Mesenchymal stem cell (in vitro differentiated cells and primary cell): ENCODE data around the gene RABGAP1L.

Experiments
- DNase-seq: peaks from one replicate; pipeline ENCODE4 v3.0.0-alpha.2; 2013
- H2AFZ ChIP-seq: one replicate; pipeline ENCODE4 v1.6.1; 2013; ENCODE audit warnings: low read depth, mild to moderate bottlenecking, control low read depth, inconsistent platforms, low read length, moderate library complexity
- H2AK5ac ChIP-seq: 2 replicates; pipeline ENCODE4 v1.6.1; 2013; ENCODE audit warnings: low read length, moderate library complexity, mild to moderate bottlenecking, inconsistent platforms; ENCODE audit not compliant: severe bottlenecking
- H2BK120ac ChIP-seq: one replicate; pipeline ENCODE4 v1.6.1; 2013; ENCODE audit warnings: low read depth, mild to moderate bottlenecking, inconsistent platforms, low read length, moderate library complexity
- H2BK12ac ChIP-seq, 2 experiments: one replicate each; pipeline ENCODE4 v1.6.1; 2013; ENCODE audit warnings: inconsistent platforms in 2 of 2, low read length in 2 of 2, mild to moderate bottlenecking in 2 of 2, moderate library complexity in 2 of 2, control low read depth in 1 of 2
- H2BK15ac ChIP-seq: one replicate; pipeline ENCODE4 v1.6.1; 2013; ENCODE audit warnings: mild to moderate bottlenecking, low read depth, inconsistent platforms; ENCODE audit not compliant: poor library complexity, severe bottlenecking
- H2BK5ac ChIP-seq: 2 replicates; pipeline ENCODE4 v1.6.1; 2013; ENCODE audit warnings: low read depth, mild to moderate bottlenecking, low read length, control low read depth, inconsistent platforms; ENCODE audit not compliant: poor library complexity, severe bottlenecking
- H3K14ac ChIP-seq, 2 experiments: one replicate each; pipeline ENCODE4 v1.6.1; 2013; ENCODE audit warnings: inconsistent platforms in 2 of 2, low read length in 2 of 2, control low read depth in 1 of 2, mild to moderate bottlenecking in 1 of 2, moderate library complexity in 1 of 2
- H3K18ac ChIP-seq, 2 experiments: one replicate each; pipeline ENCODE4 v1.6.1; 2013; ENCODE audit warnings: inconsistent platforms in 2 of 2, low read length in 2 of 2, control low read depth in 1 of 2, low read depth in 1 of 2, mild to moderate bottlenecking in 1 of 2
- H3K23ac ChIP-seq, 2 experiments: one replicate each; pipeline ENCODE4 v1.6.1; 2013; ENCODE audit warnings: inconsistent platforms in 2 of 2, low read length in 2 of 2, mild to moderate bottlenecking in 2 of 2, moderate library complexity in 2 of 2, control low read depth in 1 of 2
- H3K27ac ChIP-seq: 2 replicates; pipeline ENCODE4 v1.5.1; 2013; ENCODE audit warnings: mild to moderate bottlenecking, moderate library complexity, low read length, control low read depth, inconsistent platforms; ENCODE audit not compliant: poor library complexity, severe bottlenecking
- H3K27me3 ChIP-seq, 2 experiments: 2 replicates each; pipeline versions ENCODE4 v1.6.1 to v1.7.0; 2013; ENCODE audit warnings: low read length in 2 of 2, mild to moderate bottlenecking in 2 of 2, moderate library complexity in 2 of 2, control low read depth in 1 of 2, inconsistent platforms in 1 of 2; ENCODE audit not compliant: control insufficient read depth in 1 of 2, insufficient read depth in 1 of 2
- H3K36me3 ChIP-seq, 2 experiments: 2 replicates each; pipeline versions ENCODE4 v1.6.1 to v1.7.0; 2013; ENCODE audit warnings: low read length in 2 of 2, control low read depth in 1 of 2, inconsistent platforms in 1 of 2, low read depth in 1 of 2, mild to moderate bottlenecking in 1 of 2; ENCODE audit not compliant: insufficient read depth in 2 of 2, control insufficient read depth in 1 of 2
- H3K4ac ChIP-seq, 2 experiments: one replicate each; pipeline ENCODE4 v1.6.1; 2013; ENCODE audit warnings: inconsistent platforms in 2 of 2, low read length in 2 of 2, mild to moderate bottlenecking in 2 of 2, moderate library complexity in 2 of 2, control low read depth in 1 of 2, low read depth in 1 of 2
- H3K4me1 ChIP-seq: 2 replicates; pipeline ENCODE4 v1.6.1; 2013; ENCODE audit warnings: low read depth, low read length, control low read depth; ENCODE audit not compliant: control insufficient read depth, insufficient read depth
- H3K4me2 ChIP-seq: 2 replicates; pipeline ENCODE4 v1.6.1; 2013; ENCODE audit warnings: low read length, mild to moderate bottlenecking, inconsistent platforms; ENCODE audit not compliant: poor library complexity, severe bottlenecking
- H3K4me3 ChIP-seq, 2 experiments: 2 replicates each; pipeline versions ENCODE4 v1.5.1 to v1.7.0; 2013; ENCODE audit warnings: low read length in 2 of 2, mild to moderate bottlenecking in 2 of 2, control low read depth in 1 of 2, low read depth in 1 of 2; ENCODE audit not compliant: insufficient read depth in 1 of 2
- H3K79me1 ChIP-seq: replicated peaks from 2 replicates; pipeline ENCODE4 v1.6.1; 2013; ENCODE audit warnings: mild to moderate bottlenecking, control low read depth, low read length, inconsistent platforms; ENCODE audit not compliant: poor library complexity, severe bottlenecking
- H3K9ac ChIP-seq: 2 replicates; pipeline ENCODE4 v1.7.0; 2013; ENCODE audit warnings: mild to moderate bottlenecking, low read length, moderate library complexity
- H3K9me3 ChIP-seq: 2 replicates; pipeline ENCODE4 v1.7.0; 2013; ENCODE audit warnings: mild to moderate bottlenecking, low read length; ENCODE audit not compliant: control insufficient read depth
- H4K8ac ChIP-seq: one replicate; pipeline ENCODE4 v1.6.1; 2013; ENCODE audit warnings: inconsistent platforms, mild to moderate bottlenecking, low read length, moderate library complexity
- H4K91ac ChIP-seq: one replicate; pipeline ENCODE4 v1.6.1; 2013; ENCODE audit warnings: mild to moderate bottlenecking, low read length, inconsistent platforms
- WGBS: methylation state at CpG from one replicate; pipeline ENCODE4 v1.1.7; 2013; ENCODE audit warnings: mixed read lengths; 5-methylcytosine and 5-hydroxymethylcytosine counted together

RABGAP1L gene

DNA sequence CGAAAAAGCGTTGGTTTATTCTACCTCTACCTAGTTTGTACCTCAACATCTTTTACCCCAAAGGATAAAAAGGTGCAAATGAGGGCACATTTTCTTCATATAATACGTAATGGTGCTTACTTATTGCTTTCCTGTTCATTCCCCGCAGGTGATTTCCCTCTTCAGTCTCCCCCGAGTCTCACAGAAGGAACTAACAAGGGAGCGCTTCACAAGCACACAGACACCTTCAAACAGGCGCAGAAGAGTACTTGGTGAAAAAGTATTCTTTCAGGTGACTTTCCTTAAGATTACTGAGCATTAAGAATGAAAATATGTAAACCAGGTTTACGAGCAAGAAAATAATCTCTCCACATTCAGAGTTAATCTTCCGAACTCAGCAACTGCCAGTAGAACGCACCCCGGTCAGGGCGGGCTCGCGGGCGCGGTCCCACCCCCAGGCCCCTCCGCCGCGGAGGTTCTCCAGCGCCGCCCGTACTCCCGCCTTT is 511 bp upstream of the RABGAP1L start:
- no peak overlapping the region for H2BK5ac ChIP-seq
- H3K4me3 ChIP-seq, result peak overlapping the region; percentile 98
- no peak overlapping the region for H4K8ac ChIP-seq
- H3K9ac ChIP-seq, result peak overlapping the region; percentile 83
- H2AFZ ChIP-seq, result peak overlapping the region; percentile 69
- H2BK120ac ChIP-seq, result no peak overlapping the region
- no peak overlapping the region for H4K91ac ChIP-seq
- no peak overlapping the region for H2AK5ac ChIP-seq
- peak overlapping the region; percentile 52 for H3K27ac ChIP-seq
- H3K4me1 ChIP-seq, result peaks cover 7% of the 10 kb centered on the region
- H3K9me3 ChIP-seq, result no peaks in the 10 kb centered on the region
- peaks cover 14% of the 10 kb centered on the region for H3K79me1 ChIP-seq
- peak overlapping the region; percentile 80 for H2BK15ac ChIP-seq
- no peaks in the 10 kb centered on the region for H3K27me3 ChIP-seq
- no peak overlapping the region for H3K14ac ChIP-seq
- no peak overlapping the region for H3K23ac ChIP-seq
- no peaks in the 10 kb centered on the region for H3K36me3 ChIP-seq
- peak overlapping the region; percentile 87 for H3K4me2 ChIP-seq
- no peak overlapping the region for H3K4ac ChIP-seq
- H2BK12ac ChIP-seq, result no peak overlapping the region
- 3% methylated on average over 18 of the region's 23 CpGs for WGBS
- H3K18ac ChIP-seq, result peak overlapping the region in 1 of 2 experiments; percentile 40
- DNase-seq, result no peak

DNA sequence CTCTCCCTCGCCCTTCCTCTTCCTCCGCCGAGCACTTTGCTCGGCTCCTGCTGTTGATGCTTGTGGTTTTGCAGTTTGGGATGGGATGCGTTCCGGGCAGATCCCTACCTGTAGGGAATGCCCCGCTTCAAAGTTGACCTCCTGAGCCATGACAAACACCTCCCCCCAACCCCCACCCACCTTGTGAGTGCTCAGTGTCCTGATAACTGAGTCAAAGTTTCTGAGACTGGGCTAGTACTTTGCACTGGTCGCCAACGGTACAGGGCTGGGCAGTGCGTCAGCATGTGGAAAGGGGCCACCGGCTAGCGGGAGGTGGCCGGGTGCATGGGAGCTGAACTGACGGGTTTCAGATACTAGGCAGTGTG is 771 bp downstream of the RABGAP1L start:
- H3K27ac ChIP-seq, result peak overlapping the region; percentile 2
- peaks cover 18% of the 10 kb centered on the region for H3K79me1 ChIP-seq
- no peak overlapping the region for H2BK12ac ChIP-seq
- peak overlapping the region; percentile 54 for H4K8ac ChIP-seq
- no peaks in the 10 kb centered on the region for H3K9me3 ChIP-seq
- 2% methylated on average over 10 of the region's 14 CpGs for WGBS
- H3K27me3 ChIP-seq, result no peaks in the 10 kb centered on the region
- no peak overlapping the region for H2BK120ac ChIP-seq
- H3K4me2 ChIP-seq, result peak overlapping the region; percentile 87
- H2AFZ ChIP-seq, result peak overlapping the region; percentile 16
- no peak overlapping the region for H2AK5ac ChIP-seq
- DNase-seq, result peak; percentile 59
- peak overlapping the region; percentile 93 to 98 for H3K18ac ChIP-seq
- peak overlapping the region; percentile 98 for H3K4me3 ChIP-seq
- peak overlapping the region in 1 of 2 experiments; percentile 57 for H3K14ac ChIP-seq
- H3K9ac ChIP-seq, result peak overlapping the region; percentile 90
- H2BK5ac ChIP-seq, result no peak overlapping the region
- peak overlapping the region in 1 of 2 experiments; percentile 93 for H3K4ac ChIP-seq
- peak overlapping the region in 1 of 2 experiments; percentile 54 for H3K23ac ChIP-seq
- peaks cover 0 to under 1% of the 10 kb centered on the region in 2 experiments for H3K36me3 ChIP-seq
- H3K4me1 ChIP-seq, result peaks cover 7% of the 10 kb centered on the region
- H2BK15ac ChIP-seq, result no peak overlapping the region
- H4K91ac ChIP-seq, result no peak overlapping the region

GRCh38 chr1:174160603-174161002 is 1.3 kb downstream of the RABGAP1L start:
- Histone ChIP-seq H4K8ac (no peak overlapping the region), H4K91ac (no peak overlapping the region), H3K4ac (no peak overlapping the region), H3K9ac (peak overlapping the region; percentile 90), H3K4me2 (peak overlapping the region; percentile 87), H2BK120ac (no peak overlapping the region), H3K4me3 (peak overlapping the region in 1 of 2 experiments; percentile 98), H3K18ac (no peak overlapping the region), H3K27ac (no peak overlapping the region), H3K27me3 (no peaks in the 10 kb centered on the region), H2AK5ac (no peak overlapping the region), H3K23ac (no peak overlapping the region), H2BK5ac (no peak overlapping the region), H3K36me3 (peaks cover 0 to 5% of the 10 kb centered on the region in 2 experiments), H2AFZ (no peak overlapping the region), H3K4me1 (peaks cover 7% of the 10 kb centered on the region), H3K9me3 (no peaks in the 10 kb centered on the region), H3K79me1 (peaks cover 21% of the 10 kb centered on the region), H2BK12ac (no peak overlapping the region), H2BK15ac (no peak overlapping the region), H3K14ac (no peak overlapping the region)
- WGBS, result 87% methylated on average over 4 of the region's 5 CpGs
- DNase-seq, result no peak

DNA sequence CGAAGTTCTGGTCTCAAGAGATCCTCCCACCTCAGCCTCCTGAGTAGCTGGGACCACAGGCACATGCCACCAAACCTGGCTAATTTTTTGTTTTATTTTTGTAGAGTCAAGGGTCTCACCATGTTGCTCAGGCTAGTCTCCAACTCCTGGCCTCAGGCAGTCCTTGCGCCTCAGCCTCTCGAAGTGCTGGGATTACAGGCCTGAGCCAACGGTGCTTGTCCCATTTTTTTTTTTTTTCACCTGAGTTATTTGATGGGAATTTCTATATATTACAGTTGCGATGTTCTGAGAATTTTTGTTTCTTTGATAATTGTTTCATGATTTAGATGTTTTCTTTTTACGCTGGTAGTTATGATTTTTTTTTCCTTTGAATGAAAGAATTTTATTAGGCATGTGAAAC is 2.5 kb downstream of the RABGAP1L start:
- H3K4me1 ChIP-seq, result peaks cover 7% of the 10 kb centered on the region
- no peak overlapping the region for H3K9ac ChIP-seq
- H3K4me3 ChIP-seq, result no peak overlapping the region
- H2BK5ac ChIP-seq, result no peak overlapping the region
- H3K4me2 ChIP-seq, result no peak overlapping the region
- H4K8ac ChIP-seq, result no peak overlapping the region
- no peak overlapping the region for H2BK12ac ChIP-seq
- H3K23ac ChIP-seq, result no peak overlapping the region
- no peak overlapping the region for H3K14ac ChIP-seq
- WGBS, result 95% methylated on average over 5 of the region's 6 CpGs
- no peak overlapping the region for H4K91ac ChIP-seq
- H3K9me3 ChIP-seq, result no peaks in the 10 kb centered on the region
- H3K4ac ChIP-seq, result no peak overlapping the region
- H3K36me3 ChIP-seq, result peaks cover 0 to 5% of the 10 kb centered on the region in 2 experiments
- DNase-seq, result no peak
- no peaks in the 10 kb centered on the region for H3K27me3 ChIP-seq
- H3K79me1 ChIP-seq, result peaks cover 23% of the 10 kb centered on the region
- H2AK5ac ChIP-seq, result no peak overlapping the region
- no peak overlapping the region for H2BK120ac ChIP-seq
- no peak overlapping the region for H2AFZ ChIP-seq
- H2BK15ac ChIP-seq, result no peak overlapping the region
- no peak overlapping the region for H3K27ac ChIP-seq
- H3K18ac ChIP-seq, result no peak overlapping the region
